Measurements from ENCODE around the gene LNPK.

Gene LNPK

GRCh38 chr2:175874291-175874690 lies 127.8 kb downstream of the LNPK start:
- DNase-seq (ENCODE audit: low read depth), result no peak
- no peak for TF ChIP-seq CTCF (IDR thresholded peaks at IDR 0.05; ENCODE audit: low read length, missing control alignments)

More at GRCh38 chr2:175874291-175874690, 127.8 kb downstream of the LNPK start:
- H3K4me3 ChIP-seq (replicated peaks; ENCODE audit: low read depth, low read length), result no peak overlapping the region
